ENCODE data around the gene RCOR2.

GRCh38 chr11:63874511-63874910, 42.5 kb downstream of the RCOR2 start:
- TF ChIP-seq CTCF (optimal IDR thresholded peaks at IDR 0.05 in 1 of 3, IDR thresholded peaks at IDR 0.05 in 1 of 3, conservative IDR thresholded peaks at IDR 0.05 in 1 of 3; ENCODE audit: extremely low read depth in 1 of 3, insufficient read depth in 2 of 3, low read length in 3 of 3) (no peak), EZH2 (IDR thresholded peaks at IDR 0.05; ENCODE audit: low read length) (no peak)

All from keratinocyte (primary cell).